Stimulated activated CD8-positive, alpha-beta memory T cell treated with anti-CD3 and anti-CD28 coated beads, Interleukin-4, amount 100 ng/mL, for 4 hours (primary cell): Measurements from ENCODE around the gene MORF4L2.
"Not testable (repeated sequence)": the region's sequence is repeated elsewhere in the genome, so short reads cannot be mapped to it uniquely, and the experiment has no call there.

Experiments
- DNase-seq, 2 donors: peaks; one replicate each; pipeline ENCODE4 v3.0.0-alpha.2; 2020; ENCODE audit warnings: low read depth in 2 of 2, low spot score in 1 of 2

MORF4L2 gene

DNA sequence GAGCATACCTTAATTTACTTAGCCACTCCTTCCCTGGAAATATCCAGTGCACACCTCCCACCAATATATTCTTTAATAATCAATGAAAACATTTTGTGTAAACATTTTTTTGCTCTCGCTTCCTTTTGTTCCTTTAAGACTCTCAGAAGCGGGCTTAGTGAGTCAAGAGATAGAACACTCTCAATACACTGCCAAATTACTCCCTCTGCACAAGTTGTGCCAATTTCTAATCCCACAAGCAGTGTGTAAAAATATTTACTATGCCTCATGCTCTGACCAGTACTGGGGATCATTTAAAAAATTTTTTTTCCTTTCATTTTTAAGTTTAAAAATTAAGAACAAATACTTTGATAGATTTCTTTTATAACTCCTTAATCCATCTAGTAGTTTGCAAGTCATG lies 5.1 kb downstream of the MORF4L2 start:
- no peak for DNase-seq

DNA sequence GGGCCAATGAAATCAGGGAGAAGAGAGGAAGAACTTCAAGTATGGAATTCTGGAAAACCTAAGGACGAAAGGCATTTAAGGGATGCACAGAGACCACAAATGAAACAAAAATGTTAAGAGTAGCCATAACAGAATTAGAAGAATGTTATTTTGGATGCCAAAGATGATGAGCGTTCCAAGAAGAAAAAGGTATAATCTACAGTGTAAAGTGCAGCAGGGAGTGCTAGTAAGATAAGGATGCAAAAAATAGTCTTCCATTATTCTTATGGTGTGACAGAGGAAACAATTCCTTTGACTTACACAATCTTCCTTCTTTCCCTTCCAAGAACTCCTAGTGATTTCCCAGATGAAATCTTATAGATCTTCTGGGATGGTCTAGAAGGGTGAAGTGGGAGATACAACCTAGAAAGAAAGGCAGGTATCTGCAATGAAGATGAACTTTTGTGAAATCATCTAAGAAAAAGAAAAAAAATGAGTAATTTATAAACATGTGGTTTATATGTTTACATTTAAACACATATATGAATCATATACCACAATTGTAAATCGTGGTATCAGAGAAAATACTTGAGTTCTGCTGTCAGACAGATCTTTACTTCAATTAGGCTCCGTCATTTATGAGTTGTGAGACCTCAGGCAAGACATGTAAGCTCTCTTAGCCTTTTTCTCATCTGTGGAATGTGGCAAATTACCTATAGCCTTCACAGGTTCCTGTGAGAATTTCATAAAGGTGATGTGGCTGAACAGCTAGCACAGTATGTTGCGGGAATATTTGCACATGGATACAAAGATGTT lies 8.1 kb downstream of the MORF4L2 start:
- DNase-seq: no peak

DNA sequence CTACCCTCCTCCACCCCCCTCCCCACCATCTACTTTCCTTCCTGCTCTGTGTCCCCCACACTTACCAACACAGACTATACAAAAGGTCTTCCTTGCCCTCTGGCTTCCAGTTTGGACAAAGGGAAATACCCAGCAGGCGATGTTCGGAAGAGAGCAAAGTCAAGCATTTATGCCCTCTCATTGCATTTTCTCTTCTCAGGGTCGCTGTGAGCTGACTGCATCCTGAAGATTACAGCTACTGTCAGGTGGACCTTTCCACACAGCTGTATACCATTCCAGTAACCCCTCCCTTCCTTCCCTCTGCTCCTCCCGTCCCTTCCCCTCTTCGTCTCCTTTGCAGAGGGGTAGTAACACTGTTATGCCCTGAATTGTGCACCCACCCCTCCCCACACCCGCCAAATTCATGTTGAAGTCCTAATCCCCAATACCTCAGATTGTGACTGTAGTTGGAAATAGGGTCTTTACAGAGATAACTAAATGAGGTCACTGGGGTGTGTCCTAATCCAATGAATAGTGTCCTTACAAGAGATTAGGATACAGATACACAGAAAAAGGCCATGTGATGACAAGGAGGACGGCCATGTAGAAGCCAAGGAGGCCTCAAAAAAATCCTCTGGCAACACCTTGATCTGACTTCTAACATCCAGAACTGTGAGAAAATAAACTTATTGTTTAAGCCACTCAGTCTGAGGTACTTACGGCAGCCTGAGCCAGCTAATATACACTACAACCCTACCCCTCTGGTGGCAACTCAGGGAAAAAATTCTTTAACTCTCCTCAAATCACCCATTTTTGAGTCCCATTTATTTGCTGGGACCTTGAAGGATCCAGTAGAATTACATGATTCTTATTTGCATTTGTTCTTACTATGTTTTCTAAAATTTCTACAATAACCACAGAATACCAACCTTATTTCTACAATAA lies 11.7 kb downstream of the MORF4L2 start:
- no peak for DNase-seq

DNA sequence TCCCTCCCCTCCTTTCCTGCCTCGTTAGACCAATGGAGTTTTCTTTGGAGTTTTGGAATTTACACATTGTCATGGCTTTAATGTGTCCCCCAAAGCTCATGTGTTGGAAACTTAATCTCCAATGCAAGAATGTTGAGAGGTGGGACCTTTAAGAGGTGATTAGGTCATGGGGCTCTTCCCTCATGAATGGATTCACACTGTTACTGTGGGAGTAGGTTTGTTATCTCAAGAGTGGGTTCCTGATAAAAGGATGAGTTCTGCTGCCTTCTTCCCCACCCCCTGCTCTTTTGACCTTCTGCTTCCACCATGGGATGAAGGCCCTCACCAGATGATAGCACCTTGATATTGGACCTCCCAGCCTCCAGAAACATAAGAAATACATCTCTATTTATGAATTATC lies 16.8 kb downstream of the MORF4L2 start:
- DNase-seq: no peak

DNA sequence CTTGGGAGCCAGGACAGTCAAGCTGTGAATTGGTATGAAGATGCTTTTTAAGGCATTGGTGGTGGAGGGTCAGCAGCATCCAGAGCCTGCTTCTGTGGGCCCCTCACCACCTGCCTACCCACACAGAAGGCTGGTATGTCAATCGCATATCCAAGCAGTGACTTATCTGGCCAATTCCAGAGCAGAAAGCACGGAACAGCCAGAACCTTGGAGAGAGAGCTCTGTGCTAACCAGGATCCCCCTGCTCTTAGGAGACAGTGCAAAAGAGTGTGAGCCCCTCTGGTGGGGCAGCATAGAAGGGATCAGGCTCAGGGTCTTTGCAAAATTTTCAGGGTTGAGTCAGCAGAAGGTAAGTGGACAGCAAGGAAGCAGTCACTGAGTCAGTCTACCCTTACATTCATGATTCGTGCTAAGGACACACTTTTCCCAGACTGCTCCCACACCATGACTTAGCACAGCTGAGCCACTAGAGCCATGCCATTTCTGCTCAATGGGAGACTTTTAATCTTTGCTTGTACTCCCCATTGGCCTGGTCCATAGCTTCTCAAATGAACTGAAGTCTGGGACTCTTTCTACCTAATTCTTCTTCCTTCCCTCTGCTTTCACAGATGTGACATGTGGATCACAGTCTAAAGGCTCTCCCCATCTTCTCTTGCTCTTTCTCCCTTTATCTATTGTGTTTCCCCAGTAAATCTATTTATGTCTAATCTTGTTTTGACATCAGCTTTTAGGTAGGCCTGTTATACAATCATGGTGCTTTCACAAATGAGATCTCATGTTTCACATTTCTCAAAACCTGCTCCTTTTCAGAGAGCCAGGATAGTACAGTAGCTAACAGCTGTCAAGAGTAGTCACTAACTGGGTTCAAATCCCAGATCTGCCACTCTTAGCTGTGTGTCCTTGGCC lies 20.0 kb downstream of the MORF4L2 start:
- no peak for DNase-seq

DNA sequence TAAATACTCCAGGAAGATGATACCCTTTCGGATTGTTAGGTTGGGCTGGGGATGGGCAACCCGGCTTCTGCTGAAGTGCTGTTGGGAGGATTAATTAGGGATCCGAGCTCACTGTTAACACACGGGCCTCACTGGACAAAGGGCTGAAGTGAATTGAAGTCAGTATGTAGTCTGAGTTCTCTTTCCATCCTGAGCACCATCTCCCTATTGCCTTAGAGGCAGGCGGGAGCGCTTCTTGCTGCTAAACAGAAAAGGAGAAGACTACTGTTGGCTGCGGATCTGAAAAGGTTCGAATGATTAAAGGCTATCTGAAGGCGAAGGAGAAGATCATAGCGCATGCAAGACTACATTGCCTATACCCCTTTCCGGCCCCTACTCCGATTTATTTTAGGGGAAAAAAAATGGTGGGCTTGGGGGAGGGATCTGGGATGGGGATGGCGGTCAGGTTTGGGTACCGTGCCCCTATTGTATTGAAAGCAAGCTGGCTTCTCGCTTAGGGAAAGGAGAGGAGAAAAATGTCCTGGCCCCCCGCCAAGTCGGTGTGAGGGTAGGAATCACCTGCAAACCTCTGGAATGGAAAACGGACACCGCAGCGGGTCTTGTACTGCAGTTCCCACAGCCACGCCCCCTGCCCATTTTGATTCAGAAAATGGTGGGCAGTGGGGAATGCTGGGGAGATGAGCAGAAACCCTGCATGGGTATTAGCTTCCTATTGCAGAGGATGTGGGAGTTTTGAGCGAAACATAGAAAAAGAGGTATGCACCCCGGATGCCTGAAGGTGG lies 22.3 kb downstream of the MORF4L2 start:
- DNase-seq: no peak

DNA sequence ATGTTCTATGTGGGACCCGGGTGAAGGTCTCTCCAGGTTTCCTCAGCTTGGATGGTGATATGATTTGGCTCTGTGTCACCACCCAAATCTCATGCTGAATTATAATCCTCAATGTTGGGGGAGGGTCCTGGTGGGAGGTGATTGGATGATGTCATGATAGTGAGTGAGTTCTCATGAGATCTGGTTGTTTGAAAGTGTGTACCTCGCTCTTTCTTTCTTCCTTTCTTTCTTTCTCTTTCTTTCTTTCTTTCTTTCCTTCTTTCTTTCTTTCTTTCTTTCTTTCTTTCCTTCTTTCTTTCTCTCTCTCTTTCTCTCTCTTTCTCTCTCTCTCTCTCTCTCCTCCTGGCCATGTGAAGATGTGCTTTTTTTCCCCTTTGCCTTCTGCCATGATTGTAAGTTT lies 27.0 kb downstream of the MORF4L2 start:
- not testable (repeated sequence) for DNase-seq

DNA sequence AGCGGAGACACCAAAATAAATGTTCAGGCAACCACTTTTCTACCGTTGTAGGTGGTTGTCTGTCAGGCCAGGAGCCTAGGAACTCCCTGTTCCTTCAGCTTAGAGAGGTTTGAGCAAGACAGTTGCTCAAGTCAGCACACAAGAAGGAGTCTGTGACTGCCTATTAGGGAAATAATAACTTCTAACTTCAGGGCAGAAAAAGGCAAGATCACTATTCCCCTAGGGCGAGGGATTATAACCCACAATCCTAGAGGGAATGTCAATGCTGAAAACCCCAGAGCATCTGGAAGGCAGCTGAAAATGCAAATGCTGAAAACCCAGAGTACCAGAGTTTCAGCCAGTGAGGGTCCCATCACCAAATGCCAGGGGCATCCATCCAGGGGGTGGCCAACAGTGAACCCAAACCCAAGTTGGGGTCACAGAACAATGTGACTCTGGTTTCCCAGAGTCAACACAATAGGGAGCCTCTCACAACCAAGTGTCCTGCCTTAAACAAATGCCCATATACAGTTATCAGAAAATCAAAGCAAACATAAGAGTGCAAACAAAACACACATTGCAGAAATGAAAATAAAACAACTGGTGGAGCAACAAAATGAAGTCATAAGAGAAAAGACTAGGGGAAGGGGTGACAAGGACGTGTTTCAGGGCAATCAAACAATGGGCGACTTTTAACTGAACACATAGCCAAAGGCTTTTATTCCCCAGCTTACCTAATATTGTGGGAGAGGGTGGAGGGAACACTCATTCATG lies 27.6 kb downstream of the MORF4L2 start:
- no peak for DNase-seq

DNA sequence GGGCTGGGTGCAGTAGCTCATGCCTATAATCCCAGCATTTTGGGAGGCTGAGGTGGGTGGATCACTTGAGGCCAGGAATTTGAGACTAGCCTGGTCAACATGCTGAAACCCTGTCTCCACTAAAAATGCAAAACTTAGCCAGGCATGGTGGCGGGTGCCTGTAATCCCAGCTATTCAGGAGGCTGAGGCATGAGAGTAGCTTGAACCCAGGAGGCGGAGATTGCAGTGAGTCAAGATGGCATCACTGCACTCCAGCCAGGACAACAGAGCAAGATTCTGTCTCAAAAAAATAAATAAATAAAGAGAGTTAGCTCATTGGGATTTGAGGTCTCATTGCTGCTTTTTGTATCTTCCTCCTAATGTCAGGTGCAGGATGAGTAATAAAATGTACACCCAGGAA lies 29.4 kb downstream of the MORF4L2 start:
- not testable (repeated sequence) for DNase-seq

DNA sequence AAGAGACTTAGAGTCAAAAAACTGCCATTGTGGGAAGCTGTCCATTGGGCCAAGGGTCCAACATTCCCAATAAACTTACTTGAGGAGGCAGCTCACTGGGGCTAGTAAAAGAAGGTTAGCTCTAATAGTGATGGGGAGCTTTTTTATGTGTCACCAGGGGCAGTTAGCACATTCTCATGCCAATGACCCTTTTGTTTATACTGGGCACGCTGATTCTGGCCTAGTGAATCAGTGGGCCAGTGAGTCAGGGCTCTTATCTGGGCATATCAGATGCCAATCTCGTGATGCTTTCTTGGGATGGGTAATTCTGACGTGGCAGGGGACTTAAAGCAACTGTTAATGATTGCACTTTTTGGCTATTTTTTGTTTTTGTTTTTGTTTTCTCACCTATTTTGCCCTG lies 29.9 kb downstream of the MORF4L2 start:
- DNase-seq: no peak

DNA sequence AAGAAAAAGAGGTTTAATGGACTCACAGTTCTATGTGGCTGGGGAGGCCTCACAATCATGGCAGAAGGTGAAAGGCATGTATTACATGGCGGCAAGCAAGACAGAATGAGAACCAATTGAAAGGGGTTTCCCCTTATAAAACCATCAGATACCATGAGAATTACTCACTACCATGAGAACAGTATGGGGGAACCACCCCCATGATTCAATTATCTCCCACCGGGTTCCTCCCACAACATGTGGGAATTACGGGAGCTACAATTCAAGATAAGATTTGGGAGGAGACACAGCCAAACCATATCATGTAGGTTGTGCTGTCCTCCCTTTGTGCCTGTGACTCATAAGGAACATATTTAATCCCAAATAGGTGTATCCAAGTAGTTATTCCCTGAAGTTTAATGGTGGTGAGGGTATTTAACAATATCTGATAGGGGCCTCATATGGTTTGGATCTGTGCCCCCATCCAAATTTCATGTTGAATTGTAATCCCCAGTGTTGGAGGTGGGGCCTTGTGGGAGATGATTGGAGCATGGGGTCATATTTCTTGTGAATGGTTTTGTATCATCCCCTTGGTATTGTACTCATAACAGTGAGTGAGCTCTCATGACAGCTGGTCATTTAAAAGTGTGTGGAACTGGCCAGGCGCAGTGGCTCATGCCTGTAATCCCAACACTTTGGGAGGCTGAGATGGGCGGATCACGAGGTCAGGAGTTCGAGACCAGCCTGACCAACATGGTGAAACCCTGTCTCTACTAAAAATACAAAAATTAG lies 31.1 kb downstream of the MORF4L2 start:
- not testable (repeated sequence) for DNase-seq

DNA sequence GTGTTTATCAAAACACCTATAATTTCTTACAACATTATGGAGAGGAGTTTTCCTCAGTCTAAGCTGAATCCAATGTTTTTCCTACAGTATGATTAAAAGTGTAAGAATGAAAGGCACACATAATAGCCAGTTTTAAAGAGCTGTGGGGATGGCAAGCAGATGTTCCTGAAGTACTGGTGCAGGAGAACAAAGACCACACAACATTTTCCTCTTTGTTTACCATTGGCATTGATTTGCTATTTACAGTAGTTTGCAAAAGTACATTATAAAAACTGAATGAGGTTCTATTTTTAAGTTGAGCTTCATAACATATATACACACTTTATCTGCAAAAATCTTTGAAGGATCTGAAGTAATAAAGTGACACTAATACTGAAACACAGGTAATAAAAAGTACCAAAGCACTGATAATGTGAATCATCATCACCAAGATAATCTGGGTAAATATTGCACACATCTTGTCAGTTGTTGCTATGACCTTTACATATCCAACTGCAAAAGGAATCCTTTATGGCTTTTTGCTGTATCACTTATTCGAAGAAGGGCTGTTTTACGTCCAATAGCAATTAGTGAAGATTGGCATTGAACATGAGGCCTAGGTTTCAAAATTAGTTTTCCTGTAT lies 35.2 kb downstream of the MORF4L2 start:
- no peak for DNase-seq

DNA sequence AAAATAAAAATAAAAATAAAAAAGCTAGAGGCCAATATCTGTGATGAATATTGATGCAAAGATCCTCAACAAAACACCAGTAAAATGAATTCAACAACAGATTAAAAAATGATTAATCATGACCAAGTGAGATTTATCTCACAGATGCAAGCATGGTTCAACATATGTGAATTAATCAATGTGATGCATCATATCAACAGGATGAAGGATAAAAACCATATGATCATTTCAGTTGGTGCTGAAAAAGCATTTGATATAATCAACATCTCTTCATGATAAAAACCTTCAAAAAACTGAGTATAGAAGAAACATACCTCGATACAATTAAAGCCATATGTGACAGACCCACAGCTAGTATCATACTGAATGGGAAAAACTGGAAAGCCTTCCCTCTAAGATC lies 38.9 kb downstream of the MORF4L2 start:
- DNase-seq: no peak

DNA sequence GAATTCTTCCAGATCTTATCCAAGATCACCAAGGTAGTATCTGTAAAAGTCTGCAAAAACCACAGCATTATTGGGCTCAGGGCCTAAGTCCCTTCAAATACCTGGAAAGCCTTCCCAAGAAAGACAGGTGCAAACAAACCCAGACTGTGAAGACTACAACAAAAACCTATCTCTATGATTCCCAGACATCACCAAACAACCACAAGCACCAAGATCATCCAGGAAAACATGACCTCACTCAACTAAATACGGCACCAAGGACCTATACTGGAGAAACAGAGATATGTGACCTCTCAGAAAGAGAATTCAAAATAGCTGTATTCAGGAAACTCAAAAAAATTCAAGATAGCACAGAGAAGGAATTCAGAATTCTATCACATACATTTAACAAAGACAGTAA lies 42.4 kb downstream of the MORF4L2 start:
- no peak for DNase-seq

DNA sequence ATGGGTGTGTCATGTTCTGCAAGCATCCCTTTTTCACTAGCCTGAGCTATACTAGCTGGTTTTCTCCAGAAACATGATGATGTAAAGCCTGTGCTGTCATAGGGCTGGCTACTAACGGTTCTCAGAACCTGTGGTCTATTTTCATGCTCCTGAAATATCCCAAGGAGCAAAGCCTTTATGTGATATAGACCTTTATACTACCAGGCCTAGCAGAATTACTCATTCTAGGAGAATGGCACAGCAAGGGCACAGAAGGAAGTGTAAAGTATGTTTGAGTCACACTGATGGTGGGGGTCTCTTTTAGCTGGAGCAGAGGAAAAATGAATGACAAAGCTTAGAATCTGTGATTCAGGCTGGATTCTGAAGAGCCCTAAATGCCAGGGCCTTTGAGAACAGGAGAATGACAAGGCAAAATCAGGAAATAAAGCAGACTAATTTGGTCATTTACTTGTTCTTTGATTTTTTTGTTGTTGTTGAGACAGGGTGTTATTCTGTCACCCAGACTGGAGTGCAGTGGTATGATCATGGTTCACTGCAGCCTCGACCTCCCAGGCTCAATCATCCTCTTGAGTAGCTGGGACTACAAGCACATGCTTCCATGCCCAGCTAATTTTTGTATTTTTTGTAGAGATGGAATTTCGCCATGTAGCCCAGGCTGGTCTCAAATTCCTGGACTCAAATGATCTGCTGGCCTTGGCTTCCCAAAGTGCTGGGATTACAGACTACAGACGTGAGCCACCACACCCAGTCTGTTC lies 45.9 kb downstream of the MORF4L2 start:
- DNase-seq: no peak

DNA sequence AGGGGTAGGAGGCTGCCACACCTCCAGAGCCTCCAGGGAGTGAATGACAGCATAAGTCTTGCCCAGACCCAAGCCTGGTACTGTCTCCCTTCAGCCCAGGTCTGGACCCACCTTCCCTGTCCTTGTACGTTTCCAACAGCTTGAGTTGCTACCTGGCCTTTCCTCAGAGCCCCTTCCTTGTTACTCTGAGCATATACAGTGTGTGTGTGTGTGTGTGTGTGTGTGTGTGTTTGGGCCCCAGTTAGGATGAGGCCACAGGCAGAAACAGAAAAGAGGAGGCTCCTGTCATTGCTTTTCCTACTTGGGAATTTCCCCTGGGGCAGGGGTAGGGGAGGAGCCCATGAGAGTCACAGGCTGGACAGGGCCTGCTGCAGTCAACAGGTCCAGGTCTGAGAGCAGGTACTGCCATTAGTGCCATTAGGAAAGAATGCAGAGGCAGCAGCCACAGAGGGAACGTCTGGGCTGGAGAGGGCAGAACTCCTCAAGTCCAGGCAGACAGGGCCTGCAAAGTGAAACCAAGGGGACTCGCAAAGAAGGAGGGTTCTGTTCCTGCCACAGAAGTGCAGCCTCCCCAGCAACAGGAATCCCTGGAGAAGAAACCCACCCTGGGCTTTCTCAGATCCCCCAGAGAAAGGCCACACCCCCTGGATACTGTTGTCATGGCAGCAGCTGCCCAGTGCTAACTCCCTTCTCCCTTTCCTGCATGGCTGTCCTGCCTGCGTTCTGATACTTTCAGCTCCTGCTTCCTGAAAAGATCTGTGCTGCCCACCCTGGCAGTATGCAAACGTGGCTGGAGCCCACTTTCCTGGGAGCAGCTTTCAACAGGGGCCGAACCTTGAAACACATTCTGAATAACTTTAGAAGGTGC lies 47.8 kb downstream of the MORF4L2 start:
- DNase-seq: not testable (repeated sequence)
